ENCODE results near the gene FBXO30.

Gene FBXO30, protein sequence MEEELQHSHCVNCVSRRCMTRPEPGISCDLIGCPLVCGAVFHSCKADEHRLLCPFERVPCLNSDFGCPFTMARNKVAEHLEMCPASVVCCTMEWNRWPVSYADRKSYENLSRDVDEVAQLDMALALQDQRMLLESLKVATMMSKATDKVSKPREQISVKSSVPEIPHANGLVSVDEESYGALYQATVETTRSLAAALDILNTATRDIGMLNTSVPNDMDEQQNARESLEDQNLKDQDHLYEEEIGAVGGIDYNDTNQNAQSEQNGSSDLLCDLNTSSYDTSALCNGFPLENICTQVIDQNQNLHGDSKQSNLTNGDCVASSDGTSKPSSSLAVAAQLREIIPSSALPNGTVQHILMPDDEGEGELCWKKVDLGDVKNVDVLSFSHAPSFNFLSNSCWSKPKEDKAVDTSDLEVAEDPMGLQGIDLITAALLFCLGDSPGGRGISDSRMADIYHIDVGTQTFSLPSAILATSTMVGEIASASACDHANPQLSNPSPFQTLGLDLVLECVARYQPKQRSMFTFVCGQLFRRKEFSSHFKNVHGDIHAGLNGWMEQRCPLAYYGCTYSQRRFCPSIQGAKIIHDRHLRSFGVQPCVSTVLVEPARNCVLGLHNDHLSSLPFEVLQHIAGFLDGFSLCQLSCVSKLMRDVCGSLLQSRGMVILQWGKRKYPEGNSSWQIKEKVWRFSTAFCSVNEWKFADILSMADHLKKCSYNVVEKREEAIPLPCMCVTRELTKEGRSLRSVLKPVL
- total RNA-seq = 3.7 to 11.8 reads per million in 2 donors

DNA sequence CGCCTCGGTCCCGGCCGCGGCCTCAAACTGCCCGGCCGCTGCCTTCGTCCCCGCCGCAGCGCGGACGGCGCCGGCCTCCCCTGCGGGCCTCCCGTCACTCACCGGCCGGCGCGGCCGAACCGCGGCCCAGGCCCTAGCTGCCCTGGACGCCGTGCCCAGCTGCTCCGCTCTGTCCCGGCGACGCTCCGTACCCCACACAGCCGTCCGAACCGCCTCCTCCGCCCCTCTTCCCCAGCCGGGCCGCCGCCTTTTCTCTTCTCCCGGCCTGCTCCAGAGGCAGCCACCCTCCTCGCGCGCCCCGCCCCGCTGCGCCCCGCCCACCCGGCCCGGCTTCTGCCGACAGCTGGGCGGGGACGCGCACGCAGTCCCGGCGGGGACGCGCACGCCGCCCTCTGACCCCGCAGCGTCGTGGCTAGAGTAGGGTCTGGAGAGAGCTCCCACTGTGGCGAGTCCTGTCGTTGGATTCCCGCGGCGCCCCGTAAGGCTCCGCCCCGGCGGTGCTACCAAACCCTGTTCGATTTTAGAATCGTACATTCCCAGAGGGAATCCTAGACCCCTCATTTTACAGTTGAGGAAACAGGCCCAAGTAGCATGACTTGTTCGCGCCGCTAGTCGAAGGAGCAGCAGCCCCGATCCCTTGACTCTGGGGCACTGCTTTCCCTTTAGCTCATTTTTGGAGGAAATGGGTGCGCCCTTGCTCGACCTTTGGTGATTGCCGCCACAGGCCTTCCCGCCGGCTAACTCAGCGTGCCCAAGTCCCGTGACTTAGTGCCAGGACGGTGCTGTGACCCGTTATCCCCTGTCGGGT, at the start of gene FBXO30:
TSS of gene FBXO30 (minus strand) at position 295 of the 808 bp plus-strand sequence. CDS start 8,390 bp downstream, outside the sequence.
- DNase-seq = peak; percentile 74 to 93 (median 79)

DNA sequence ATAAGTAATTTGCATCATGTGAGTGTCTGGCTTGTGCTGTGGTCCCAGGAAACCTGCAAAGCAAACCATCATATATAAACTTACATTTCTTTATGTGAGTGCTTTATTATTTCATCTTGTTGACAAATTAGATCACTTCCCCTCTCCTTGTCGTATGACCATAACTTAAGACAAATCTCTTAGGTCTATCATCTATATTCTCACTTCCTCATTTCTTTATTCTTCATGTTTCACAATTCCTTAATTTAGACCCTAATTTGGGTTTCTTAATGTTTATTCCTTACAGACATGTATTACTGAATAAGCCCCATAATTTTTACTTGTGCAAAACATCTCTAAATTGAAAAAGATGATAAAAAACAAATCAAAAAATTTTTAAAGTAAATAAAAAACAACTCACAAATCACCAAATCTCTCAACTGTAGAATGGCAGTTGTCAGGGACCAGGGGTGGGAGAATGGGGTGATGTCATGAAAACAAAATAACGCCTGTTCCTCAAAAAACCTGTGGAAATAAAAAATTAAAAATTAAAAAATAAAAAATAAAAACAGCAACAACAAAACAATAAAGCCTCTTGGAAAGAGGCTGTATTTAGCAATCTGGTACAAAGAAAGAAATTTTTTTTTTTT, 49.5 kb upstream of the FBXO30 start:
- DNase-seq = no peak

DNA sequence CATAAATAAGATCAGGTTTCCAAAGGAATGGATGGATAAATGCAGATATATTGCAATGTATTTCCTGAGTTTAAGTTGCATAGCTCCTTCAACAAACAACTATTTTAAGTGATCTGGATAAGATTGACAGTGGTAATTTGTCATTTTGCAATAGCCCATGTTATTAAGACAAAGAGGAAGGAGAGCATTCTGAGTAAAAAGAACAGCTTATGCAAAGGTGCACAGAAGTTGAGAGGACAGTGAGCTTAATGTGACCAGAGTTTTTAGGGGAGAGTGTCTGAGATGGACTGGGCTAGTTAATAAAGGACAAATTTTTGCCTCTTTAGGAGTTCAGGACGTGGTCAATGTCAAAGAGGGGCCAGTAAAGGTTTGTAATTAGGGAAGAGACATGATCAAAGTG, 48.8 kb upstream of the FBXO30 start:
- DNase-seq = no peak

DNA sequence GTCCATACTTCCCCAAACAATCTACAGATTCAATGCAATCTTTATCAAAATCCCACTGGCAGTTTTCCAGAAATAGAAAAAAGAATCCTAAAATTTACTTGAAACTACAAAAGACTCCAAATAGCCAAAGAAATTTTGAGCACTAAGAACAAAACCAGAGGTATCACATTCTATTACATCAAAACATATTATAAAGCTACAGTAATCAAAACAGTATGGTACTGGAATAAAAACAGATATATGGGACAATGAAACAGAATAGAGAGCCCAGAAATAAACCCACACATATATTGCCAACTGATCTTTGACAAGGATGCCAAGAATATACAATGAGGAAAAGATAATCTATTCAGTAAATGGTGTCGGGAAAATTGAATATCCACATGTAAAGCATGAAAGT, 46.0 kb upstream of the FBXO30 start:
- DNase-seq = no peak

DNA sequence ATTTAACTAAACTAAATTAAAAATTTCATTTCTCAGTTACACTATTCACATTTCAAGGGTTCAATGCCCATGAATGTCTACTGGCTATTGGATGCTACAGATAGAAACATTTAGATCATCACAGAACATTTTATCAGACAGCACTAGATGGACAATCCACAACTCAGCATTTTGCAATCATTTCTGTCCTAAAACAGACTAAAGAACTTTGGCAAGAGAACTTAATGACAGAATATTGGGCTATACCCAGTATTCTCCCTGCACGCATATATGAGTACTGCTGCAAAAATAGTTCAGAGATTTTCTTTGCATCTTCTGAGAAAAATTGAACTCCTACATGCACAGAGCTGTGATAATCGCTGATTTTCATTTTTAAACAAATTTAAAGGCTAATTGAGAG, 36.1 kb upstream of the FBXO30 start:
- DNase-seq = no peak

DNA sequence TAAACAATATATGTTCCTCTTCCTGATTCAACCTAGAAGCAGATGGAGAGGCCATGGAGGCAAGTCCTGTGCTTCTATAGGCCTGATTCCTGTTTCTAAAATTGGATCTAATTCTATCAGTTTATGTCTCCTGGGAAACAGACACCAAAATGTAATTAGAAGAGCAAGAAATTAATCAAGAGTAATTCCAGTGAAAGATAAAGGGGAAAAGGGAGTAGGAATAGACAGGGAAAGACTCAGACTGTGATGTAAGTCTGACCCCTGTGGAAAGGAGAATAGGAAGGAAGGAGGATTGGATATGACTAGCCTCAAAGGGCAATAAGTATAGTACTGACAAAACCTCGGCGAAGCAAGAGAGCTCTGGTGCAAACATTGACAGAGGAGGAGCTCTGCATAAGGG, 33.9 kb upstream of the FBXO30 start:
- no peak for DNase-seq

DNA sequence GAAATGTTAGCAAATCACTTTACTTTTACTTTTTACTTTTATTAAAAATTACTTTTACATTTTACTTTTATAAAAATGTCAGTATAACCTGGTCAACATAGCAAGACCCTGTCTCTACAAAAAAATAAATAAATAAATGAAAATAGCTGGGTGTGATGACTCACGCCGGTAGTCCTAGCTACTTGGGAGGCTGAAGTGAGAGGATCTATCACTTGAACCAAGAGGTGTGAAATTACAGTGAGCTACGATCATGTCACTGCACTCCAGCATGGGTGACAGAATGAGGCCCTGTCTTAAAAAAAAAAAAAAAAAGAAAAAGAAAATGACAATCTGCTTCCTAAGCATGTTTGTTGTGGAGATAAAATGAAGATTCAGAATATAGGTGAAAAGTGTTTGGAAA, 31.0 kb upstream of the FBXO30 start:
- DNase-seq = no peak

DNA sequence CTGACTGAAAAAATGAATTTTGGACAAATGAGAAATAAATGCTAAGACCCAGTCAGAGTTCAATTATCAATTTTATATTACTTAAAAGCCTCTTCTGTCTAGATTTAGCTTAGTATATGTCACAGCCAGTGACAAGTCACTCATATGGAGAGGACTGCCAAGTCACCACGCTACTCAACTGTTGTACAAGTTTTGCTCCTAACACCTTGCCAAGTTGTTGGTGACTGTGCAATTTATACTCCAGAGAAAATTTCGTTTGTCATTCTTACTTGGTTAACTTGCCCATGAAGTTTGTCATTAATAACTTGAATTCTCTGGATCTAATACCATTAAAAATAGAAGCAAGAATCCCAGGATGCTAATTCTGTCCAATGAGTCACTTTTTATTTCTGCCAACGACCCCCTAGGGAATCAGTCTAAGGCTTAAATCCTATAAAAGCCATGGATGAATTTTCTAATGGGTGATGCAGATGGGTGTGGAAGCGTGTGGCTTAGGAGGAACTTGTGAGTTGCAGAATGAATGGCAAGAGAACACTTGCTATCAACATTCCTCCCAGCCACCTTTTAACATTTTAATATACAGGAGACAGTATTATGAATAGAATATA, 30.4 kb upstream of the FBXO30 start:
- DNase-seq = no peak

DNA sequence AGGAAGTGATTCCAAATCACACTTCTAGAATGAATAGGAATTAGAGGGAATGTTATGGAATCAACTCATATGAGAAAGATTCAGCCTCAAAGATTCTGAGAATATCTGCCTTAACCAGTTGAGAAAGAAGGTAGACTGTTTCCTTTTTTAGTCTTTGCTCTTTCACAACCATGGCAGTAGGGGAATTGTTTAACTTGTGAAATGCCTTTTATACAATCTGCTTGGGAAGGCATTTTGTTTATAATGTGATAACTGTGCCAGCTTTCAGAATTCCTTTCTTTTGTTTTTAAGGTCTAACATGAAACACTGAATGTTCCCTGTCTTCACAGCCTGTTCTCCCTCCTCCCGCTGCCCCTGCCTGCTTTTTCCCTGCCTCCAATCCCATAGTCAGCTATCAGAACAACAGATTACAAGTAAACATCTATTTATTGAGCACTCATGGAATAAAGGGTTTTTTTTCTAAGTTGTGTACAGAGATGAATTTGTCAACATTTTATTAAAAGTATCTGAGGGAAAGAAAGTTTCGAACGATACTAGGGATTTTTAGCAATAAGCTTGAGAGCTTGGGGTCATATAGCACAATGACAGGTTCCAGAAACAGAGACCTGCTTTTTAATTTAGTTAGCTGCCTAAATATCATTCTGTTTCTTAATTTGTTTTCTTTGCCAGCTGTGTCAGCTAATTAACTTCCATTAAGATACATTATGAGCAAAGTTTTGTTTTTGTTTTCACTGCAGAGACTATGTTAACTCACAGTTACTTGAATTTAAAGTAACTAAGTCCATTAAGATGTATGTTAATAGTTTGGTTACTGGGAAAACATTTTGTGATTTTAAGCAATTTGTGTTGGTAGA, 28.3 kb upstream of the FBXO30 start:
- no peak for DNase-seq

DNA sequence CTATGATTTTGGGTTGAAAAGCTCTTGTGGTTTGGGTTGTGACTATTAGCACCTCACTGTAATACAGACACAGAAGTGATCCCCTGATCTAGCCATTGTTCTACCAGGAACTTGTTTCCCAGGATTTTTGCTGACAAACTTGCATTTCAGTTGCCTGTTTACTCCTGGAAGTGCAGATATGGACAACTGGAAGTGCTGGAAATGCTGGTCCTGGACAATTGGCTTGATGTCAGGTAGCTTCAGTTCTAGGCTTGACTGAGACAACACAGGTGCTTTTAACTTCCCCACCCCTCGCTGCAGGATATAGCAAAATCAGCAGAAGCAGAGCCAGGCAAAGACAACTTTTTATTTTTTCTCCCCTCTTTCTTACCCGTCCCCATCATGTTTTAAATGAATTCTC, 27.1 kb upstream of the FBXO30 start:
- DNase-seq = no peak

DNA sequence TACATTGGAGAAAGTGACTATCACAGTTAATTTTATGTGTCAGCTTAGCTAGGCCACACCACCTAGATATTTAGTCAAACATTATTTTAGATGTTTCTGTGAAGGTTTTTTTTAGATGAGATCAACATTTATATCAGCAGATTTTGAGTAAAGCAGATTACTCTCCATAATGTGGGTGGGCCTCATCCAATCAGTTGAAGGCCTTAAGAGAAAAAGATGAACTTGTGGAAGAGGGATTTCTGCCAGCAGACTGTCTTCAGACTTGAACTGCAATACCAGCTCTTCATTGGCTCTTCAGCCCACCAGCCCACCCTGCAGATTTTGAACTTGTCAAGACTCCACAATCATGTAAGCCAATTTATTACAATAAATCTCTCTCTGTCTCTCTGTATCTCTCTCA, 25.1 kb upstream of the FBXO30 start:
- peak in 1 of 5 experiments; percentile 13 for DNase-seq

DNA sequence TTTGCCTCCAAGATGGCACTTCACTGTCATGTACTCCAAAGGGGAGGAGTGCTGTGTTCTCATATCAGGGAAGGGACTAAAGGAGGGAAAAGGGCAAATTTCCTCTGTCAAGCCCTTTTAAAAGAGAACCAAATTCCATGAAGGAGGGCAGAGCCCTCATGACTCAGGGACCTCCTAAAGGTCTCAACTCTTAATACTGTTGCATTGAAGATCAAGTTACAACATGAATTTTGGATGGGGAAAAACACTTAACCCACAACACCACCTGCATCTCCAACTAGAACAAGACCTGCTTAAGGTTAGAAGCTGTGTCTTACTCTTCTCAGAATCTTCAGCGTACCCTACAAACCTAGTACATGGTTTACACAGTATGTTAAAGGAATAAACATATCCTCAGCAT, 23.7 kb upstream of the FBXO30 start:
- DNase-seq = no peak

DNA sequence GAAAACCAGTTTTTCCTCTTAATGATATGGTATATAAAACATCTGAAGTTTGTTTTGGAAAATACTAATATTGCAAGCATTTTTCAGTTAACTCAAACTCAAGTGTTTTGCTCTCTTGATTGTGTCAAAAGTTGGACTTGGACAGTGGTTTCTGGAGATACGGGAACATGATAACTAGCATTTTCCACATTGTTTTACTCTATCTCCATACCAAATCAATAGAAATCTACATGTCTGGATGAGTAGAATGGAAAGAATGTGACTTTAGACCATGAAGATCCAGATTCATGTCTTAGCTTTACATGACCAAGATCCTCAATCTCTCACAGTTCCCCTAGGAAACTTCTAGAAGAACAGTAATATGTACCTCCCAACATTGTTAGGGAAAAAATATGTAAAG, 22.2 kb upstream of the FBXO30 start:
- DNase-seq = no peak

DNA sequence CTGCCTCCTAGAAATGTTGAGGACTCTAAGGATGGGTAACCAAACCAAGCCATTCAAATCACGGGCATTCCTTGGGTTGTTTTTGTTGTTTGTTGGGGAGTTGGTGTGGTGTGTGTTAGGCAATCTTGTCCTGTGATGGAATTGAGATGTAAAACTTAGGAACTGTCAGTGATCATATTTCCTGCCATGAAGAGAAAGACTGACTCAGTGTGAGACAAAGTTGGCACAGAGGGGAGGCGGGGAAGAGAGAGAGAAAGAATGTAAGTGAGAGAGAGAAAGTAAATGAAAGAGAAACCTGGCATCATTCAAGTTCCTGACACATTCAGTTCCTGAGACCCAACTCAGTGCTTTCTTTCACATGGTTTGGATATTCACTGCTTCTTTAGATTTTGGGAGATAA, 21.6 kb upstream of the FBXO30 start:
- DNase-seq = peak in 1 of 5 experiments; percentile 20

DNA sequence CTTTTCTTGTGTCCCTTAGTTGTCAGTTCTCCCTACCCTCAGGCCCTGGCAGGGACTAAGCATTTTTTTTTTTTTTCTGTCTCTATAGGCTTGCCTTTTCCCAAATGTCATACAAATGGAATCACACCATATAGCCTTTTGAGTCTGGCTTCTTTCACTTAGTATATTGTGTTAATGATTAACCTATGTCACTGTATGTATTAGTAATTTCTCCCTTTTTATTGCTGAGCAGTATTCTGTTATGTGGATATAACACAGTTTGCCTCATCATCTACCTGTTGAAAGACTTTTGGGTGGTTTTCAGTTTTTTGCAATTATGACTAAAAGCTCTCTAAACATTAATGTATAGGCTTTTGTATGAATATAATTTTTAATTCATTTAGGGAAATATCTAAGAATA, 16.0 kb upstream of the FBXO30 start:
- no peak for DNase-seq

DNA sequence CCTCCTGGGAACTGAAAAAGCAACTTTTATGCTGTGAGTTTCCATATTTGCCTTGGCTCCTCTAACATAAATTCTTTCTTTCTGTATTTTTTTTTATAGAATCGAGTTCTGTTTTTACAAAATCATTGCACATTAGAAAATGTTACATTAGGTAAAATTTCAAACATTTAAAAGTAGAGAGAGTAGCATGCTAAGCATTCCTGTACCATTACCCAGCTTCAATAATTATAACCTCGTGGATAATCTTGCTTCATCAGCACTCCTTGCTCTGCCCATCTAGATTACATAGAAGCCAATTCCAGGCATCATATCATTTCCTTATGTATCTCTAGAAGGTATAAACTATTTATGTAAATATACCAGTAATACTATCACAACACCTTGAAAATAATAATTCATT, 15.4 kb upstream of the FBXO30 start:
- no peak for DNase-seq

DNA sequence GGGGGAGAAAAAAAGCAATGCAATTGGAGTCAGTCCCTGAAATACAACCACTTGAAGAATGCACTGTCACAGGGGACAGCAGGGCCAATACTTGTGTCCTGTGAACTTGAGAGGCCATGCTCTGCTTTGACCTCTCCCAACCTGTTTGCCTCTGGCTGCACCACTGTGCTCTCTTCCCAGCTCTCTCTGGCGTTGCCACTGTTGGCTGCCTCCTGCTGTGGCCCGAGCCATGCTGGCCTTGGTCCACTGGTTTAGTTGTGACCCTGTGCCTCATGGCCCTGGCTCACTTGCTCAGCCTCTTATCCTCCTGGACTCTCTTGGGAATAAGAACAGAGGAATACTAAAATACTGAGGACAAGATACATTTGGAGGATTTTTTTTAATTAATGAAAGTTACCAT, 14.5 kb upstream of the FBXO30 start:
- DNase-seq = no peak

DNA sequence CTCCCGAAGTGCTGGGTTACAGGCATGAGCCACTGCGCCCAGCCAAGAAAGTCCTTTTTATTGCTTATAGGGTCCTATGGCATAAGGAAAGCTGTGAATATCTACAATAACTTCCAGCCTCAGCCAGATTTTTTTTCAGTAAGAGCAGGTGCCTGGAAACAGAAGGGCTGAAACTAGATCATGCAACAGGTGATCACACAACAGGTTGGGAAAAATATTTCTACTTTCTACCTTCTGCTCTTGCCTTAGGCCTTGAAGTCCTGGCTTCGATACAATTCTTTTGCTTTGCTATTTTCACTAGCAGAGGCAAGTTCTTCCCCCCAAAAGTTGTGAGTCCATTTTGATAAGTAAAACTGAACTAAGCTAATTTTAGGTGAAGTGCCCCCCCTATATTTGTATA, 9.7 kb upstream of the FBXO30 start:
- no peak for DNase-seq

DNA sequence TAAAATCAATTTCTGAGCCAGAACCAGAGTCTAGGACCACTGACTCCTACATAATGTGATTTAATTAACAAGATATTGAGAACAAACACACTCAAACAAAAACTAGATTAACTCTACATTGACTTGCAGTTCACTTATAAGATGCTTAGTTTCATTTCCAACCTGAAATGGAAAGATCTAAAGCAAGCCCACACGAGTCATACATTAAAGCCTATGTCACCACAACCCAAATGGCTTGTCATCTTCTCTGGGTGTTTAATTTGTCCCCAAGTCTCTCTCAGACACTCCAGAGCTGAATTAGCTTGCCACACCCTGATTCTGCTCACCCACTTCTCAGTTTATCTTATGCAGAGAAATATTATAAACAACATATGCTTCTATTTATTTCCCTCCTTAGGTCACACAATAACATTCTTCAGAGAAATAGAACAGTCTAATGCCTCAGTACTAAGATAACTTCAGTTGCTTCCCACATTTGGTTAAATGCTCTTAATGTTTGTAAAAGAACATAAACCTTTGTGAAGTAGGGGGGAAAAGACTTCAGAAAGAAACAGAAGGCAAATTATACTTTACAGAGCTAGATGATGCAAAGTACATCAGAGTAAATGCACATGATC, 8.8 kb upstream of the FBXO30 start:
- DNase-seq = peak in 1 of 5 experiments; percentile 12

DNA sequence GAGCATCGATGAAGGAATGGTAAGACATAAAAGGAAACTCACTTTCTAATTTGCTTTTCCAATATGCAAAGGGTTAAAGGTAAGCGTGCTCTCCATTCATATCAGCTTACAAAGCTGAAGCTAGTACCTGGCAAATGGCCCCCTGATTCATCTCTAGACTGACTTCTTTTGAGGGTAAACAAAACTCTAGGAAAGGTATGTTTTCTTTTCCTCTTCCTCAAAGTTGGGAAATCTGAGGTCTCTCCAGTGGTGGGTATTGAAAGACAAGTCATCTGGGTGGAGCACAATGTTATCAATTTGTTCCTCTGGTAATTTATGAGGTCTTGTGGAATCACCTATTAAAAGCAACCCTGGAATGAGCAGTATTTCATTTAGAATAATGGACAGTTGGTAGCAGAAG, 7.9 kb upstream of the FBXO30 start:
- DNase-seq = no peak

DNA sequence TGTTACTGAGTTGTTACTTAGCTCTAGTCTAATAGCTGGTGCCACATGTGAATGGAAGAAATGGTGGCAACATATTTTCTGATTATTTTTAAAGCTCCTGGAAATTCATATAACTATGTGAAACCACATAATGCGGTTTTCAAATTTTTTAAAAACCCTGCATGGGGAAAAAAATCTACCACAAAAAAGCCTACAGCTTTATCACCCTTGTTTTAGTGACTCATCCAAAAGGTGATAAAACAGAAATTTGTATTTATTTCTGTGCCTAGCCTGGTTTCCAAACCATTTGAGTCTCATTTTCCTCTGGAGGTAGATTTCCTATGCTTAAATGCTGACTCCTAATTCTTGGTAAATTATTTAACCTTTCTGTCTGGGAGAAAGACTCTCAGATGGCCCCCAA, 5.4 kb upstream of the FBXO30 start:
- peak in 1 of 5 experiments; percentile 8 for DNase-seq
